RWPE2 (cell line): ENCODE results near the gene AMFR.
A peak's percentile ranks its signal among the peaks of the same experiment; 100 is the strongest.

Experiments
- ATAC-seq: fragments of 200-7000 bp; cut with Tn5 transposase; 3 replicates; pipeline ENCODE4 v1.9.1; 2021; ENCODE audit warnings: low read depth
- DNase-seq: peaks from one replicate; pipeline ENCODE4 v3.0.0-alpha.2; 2020; ENCODE audit warnings: low spot score
- H3K27ac ChIP-seq: fragments of 450-650 bp; 2 replicates; pipeline ENCODE4 v1.5.1; 2017; ENCODE audit warnings: mild to moderate bottlenecking; ENCODE audit not compliant: poor library complexity, severe bottlenecking
- H3K27me3 ChIP-seq: fragments of 250-450 bp; sonication (Bioruptor Pico); 2 replicates; pipeline ENCODE4 v1.5.1; 2021; ENCODE audit warnings: mild to moderate bottlenecking, moderate library complexity; ENCODE audit not compliant: insufficient read depth, poor library complexity, severe bottlenecking
- H3K36me3 ChIP-seq: fragments of 250-450 bp; sonication (Bioruptor Pico); 2 replicates; pipeline ENCODE4 v1.5.1; 2020; ENCODE audit warnings: low read depth, mild to moderate bottlenecking, moderate library complexity
- H3K4me1 ChIP-seq: fragments of 250-450 bp; sonication (Bioruptor Pico); 2 replicates; pipeline ENCODE4 v1.5.1; 2021; ENCODE audit warnings: mild to moderate bottlenecking, moderate library complexity; ENCODE audit not compliant: insufficient read depth, poor library complexity, severe bottlenecking
- H3K4me3 ChIP-seq: fragments of 250-450 bp; sonication (Bioruptor Pico); 2 replicates; pipeline ENCODE4 v1.5.1; 2021; ENCODE audit warnings: mild to moderate bottlenecking, moderate library complexity; ENCODE audit not compliant: severe bottlenecking
- H3K9me3 ChIP-seq: fragments of 250-450 bp; sonication (Bioruptor Pico); 2 replicates; pipeline ENCODE4 v1.5.1; 2021; ENCODE audit warnings: mild to moderate bottlenecking, moderate library complexity; ENCODE audit not compliant: severe bottlenecking
- TF ChIP-seq, protein P1 (sequence below): fragments of 450-650 bp; IDR thresholded peaks from one replicate; pipeline ENCODE4 v1.5.1; 2017; ENCODE audit warnings: mild to moderate bottlenecking, moderate library complexity; ENCODE audit not compliant: poor library complexity, severe bottlenecking

AMFR gene

DNA sequence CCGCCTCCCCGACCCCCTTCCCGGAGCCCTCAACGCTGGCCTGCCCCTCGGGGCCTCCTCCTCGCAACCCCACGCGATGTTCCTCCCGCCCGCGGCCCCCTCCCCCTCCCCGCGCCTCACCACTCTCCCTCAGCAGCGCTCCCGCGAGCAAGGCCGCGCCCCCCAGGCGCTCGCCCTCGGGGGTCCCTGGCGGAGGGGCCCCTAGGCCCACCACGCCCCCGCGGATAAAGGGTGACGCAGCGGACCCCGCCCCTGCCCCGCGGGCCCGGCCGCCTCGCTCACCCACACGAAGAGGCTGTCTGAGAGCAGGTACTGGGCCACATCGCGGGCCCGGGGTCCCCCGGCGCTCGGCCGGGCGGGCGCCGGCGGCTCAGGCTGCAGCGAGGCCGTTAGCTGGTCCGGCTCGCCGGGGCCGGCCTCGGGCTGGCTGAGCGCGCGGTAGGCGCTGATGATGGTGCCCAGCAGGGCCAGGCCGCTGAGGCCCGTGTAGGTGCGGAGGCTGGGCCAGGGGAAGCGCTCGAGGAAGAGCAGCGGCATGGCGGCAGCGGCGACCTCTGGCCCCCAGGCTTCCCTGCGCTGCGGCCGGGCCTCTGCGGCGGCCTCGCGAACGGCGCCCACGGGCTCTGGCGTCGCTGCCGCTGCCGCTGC is 430 bp downstream of the AMFR start:
- Histone ChIP-seq H3K9me3 (no peaks in the 10 kb centered on the region), H3K36me3 (peaks cover 3% of the 10 kb centered on the region; the same call in 1 of the 2 replicates), H3K27me3 (no peaks in the 10 kb centered on the region), H3K4me3 (peak overlapping the region; percentile 98), H3K27ac (peak overlapping the region; percentile 53), H3K4me1 (peaks cover 10% of the 10 kb centered on the region)
- TF ChIP-seq, protein P1, sequence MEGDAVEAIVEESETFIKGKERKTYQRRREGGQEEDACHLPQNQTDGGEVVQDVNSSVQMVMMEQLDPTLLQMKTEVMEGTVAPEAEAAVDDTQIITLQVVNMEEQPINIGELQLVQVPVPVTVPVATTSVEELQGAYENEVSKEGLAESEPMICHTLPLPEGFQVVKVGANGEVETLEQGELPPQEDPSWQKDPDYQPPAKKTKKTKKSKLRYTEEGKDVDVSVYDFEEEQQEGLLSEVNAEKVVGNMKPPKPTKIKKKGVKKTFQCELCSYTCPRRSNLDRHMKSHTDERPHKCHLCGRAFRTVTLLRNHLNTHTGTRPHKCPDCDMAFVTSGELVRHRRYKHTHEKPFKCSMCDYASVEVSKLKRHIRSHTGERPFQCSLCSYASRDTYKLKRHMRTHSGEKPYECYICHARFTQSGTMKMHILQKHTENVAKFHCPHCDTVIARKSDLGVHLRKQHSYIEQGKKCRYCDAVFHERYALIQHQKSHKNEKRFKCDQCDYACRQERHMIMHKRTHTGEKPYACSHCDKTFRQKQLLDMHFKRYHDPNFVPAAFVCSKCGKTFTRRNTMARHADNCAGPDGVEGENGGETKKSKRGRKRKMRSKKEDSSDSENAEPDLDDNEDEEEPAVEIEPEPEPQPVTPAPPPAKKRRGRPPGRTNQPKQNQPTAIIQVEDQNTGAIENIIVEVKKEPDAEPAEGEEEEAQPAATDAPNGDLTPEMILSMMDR = no peak
- no peak for DNase-seq
- ATAC-seq = peak; percentile 26

- peak overlapping the region; percentile 98 for H3K4me3 ChIP-seq
- H3K9me3 ChIP-seq = no peaks in the 10 kb centered on the region
These were observed 961 bp downstream of the AMFR start for GRCh38 chr16:56424404-56424764.

DNA sequence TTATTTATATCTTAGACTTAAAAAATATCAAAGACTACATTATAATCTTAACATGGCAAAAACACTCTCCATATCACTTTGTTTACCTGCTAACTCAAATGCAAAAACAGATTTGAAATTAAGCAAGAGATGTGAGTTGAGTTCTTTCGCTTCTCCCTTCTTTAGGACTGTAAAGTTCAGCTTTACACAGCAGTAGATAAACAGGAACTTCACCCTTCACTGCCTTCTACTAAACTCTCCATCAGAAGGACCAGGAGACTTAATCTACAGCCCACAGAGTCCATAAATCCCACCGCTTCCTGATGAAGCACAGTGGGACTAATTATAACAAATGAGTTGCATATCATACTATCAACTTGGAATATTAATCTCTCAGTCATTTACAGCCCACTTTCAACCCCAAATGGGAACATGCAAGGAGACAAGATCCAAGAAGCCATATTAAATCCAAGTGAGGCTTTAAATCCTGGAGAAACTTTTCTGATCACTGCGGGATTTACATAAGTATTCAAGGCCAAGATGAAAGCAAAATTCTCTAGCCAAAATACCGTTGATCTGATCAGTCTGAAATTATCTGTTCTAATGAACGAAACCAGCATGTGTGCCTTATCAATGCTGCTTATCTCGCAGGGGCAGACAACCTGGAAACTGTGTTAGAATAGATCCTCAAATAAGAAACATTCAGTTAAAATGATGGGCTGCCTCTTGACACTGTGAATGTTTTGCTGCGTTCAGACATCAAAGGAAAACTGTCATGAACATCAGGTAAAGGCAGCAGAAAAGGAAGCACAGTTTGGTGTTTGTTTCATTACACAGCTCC is 1.6 kb downstream of the AMFR start:
- no peak for ATAC-seq
- peaks cover 20% of the 10 kb centered on the region for H3K4me1 ChIP-seq
- H3K27me3 ChIP-seq = no peaks in the 10 kb centered on the region
- no peaks in the 10 kb centered on the region for H3K9me3 ChIP-seq
- TF ChIP-seq, protein P1 = no peak
- no peak for DNase-seq
- H3K4me3 ChIP-seq = peak overlapping the region; percentile 98
- no peaks in the 10 kb centered on the region for H3K36me3 ChIP-seq
- peak overlapping the region; percentile 53 for H3K27ac ChIP-seq

More at GRCh38 chr16:56424404-56424764, 961 bp downstream of the AMFR start:
- Histone ChIP-seq H3K27ac (peak overlapping the region; percentile 53), H3K4me1 (peaks cover 15% of the 10 kb centered on the region), H3K27me3 (no peaks in the 10 kb centered on the region), H3K36me3 (no peaks in the 10 kb centered on the region; the same call in 1 of the 2 replicates)
- ATAC-seq = peak; percentile 6; the same call in 1 of the 3 replicates
- no peak for DNase-seq
- TF ChIP-seq, protein P1 = no peak

DNA sequence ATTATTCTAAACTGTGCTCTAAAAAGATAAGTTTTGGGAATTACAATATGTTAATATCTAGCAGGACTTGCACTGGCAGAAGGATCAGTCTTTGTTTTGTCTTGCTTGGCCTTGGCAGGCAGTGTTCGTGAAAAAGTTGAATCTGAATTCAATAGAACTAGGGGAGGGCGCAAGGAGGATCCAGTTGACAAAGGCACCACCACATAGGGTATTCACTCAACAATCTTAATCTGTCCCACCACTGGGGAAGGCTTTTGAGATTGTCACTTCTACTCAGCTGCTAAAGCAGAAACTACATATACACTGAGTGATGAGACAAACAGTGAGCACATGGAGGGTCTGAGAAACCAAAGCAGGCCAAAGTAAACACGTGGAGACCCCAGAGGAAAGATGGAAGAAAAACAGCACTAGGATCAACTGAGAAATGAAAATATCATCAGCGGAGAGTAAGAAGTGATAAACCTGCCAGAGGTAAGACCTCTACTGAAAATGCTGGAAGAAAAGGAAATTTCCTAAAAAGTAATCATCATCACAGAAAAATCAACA is 2.4 kb downstream of the AMFR start:
- H3K4me1 ChIP-seq = peaks cover 20% of the 10 kb centered on the region
- TF ChIP-seq, protein P1 = no peak
- H3K9me3 ChIP-seq = no peaks in the 10 kb centered on the region
- H3K4me3 ChIP-seq = no peak overlapping the region
- ATAC-seq (no peak), DNase-seq (no peak)
- H3K36me3 ChIP-seq = no peaks in the 10 kb centered on the region
- no peak overlapping the region for H3K27ac ChIP-seq
- H3K27me3 ChIP-seq = no peaks in the 10 kb centered on the region
